GM10248 (cell line): ENCODE data around the gene GGCT.
"Not testable (repeated sequence)": the region's sequence is repeated elsewhere in the genome, so short reads cannot be mapped to it uniquely, and the experiment has no call there.

Experiments
- CTCF ChIA-PET: fragments of 300-600 bp; sonication (Branson Sonifier 250); formaldehyde crosslinking; extraction: SDS; loops from one replicate; lab custom pipeline; 2021; ENCODE audit warnings: antibody characterized with exemption; lab: Yijun Ruan, JAX
- POLR2A ChIA-PET: fragments of 350-650 bp; sonication (Branson Sonifier 250); formaldehyde crosslinking; extraction: SDS; loops from one replicate; lab custom pipeline; 2020; ENCODE audit warnings: antibody characterized with exemption; lab: Yijun Ruan, JAX
- DNase-seq: peaks from one replicate; pipeline ENCODE4 v3.0.0; 2012; ENCODE audit errors: extremely low spot score
- TF ChIP-seq, protein P1 (sequence below): IDR thresholded peaks from 2 replicates; pipeline ENCODE4 v1.5.1; 2012; ENCODE audit warnings: mild to moderate bottlenecking, low read depth; ENCODE audit errors: extremely low read depth, missing control alignments, control extremely low read depth

GGCT gene

GRCh38 chr7:30513762-30514161 is 9.1 kb upstream of the GGCT start:
- TF ChIP-seq, protein P1, sequence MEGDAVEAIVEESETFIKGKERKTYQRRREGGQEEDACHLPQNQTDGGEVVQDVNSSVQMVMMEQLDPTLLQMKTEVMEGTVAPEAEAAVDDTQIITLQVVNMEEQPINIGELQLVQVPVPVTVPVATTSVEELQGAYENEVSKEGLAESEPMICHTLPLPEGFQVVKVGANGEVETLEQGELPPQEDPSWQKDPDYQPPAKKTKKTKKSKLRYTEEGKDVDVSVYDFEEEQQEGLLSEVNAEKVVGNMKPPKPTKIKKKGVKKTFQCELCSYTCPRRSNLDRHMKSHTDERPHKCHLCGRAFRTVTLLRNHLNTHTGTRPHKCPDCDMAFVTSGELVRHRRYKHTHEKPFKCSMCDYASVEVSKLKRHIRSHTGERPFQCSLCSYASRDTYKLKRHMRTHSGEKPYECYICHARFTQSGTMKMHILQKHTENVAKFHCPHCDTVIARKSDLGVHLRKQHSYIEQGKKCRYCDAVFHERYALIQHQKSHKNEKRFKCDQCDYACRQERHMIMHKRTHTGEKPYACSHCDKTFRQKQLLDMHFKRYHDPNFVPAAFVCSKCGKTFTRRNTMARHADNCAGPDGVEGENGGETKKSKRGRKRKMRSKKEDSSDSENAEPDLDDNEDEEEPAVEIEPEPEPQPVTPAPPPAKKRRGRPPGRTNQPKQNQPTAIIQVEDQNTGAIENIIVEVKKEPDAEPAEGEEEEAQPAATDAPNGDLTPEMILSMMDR, result no peak
- no peak for DNase-seq
- ChIA-PET POLR2A (no interaction called here), CTCF (interaction anchor here (4.9 kb wide), 1 partner anchor 50 kb away, joined by 53 read pairs; no protein-coding TSS in a partner anchor)

GRCh38 chr7:30511973-30512662 is 7.5 kb upstream of the GGCT start:
- TF ChIP-seq, protein P1, result no peak
- no peak for DNase-seq
- ChIA-PET POLR2A (no interaction called here), CTCF (interaction anchor here (1.0 to 4.9 kb wide), 9 partner anchors 10 to 228 kb away, joined by 3 to 53 read pairs (median 6); no protein-coding TSS in a partner anchor)

GRCh38 chr7:30511494-30511893 is 6.9 kb upstream of the GGCT start:
- ChIA-PET POLR2A (no interaction called here), CTCF (interaction anchor here (0.7 to 4.9 kb wide), 11 partner anchors 10 to 347 kb away, joined by 3 to 53 read pairs (median 6); no protein-coding TSS in a partner anchor)
- no peak for DNase-seq
- TF ChIP-seq, protein P1, result no peak

- CTCF ChIA-PET, result interaction anchor here (0.7 to 4.9 kb wide), 18 partner anchors 9 to 346 kb away, joined by 3 to 53 read pairs (median 4); no protein-coding TSS in a partner anchor
- no peak for DNase-seq
- TF ChIP-seq, protein P1, result peak; percentile 84
- POLR2A ChIA-PET, result no interaction called here
Observed at GRCh38 chr7:30510124-30511075, 5.8 kb upstream of the GGCT start.

GRCh38 chr7:30509171-30509857 is 4.7 kb upstream of the GGCT start:
- POLR2A ChIA-PET, DNase-seq: not testable (repeated sequence)
- CTCF ChIA-PET, result interaction anchor here (4.9 kb wide), 1 partner anchor 55 kb away, joined by 53 read pairs; no protein-coding TSS in a partner anchor

DNA sequence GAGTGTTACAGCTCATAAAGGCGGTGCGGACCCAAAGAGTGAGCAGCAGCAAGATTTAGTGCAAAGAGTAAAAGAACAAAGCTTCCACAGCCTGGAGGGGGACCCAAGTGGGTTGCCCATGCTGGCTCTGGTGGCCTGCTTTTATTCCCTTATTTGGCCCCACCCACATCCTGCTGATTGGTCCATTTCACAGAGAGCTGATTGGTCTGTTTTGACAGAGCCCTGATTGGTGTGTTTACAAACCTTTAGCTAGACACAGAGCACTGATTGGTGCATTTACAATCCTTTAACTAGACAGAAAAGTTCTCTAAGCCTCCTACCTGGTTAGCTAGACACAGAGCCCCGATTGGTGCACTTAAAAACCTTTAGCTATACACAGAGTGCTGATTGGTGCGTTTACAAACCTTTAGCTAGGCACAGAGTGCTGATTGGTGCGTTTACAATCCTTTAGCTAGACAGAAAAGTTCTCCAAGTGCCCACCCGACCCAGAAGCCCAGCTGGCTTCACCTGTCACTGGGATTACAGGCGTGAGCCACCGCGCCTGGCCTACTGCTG is 2.8 kb upstream of the GGCT start:
- POLR2A ChIA-PET, DNase-seq: not testable (repeated sequence)
- CTCF ChIA-PET, result interaction anchor here (0.8 to 1.7 kb wide), 7 partner anchors 14 to 232 kb away, joined by 3 to 8 read pairs (median 3); no protein-coding TSS in a partner anchor
